HEK293 (cell line): ENCODE data around the gene RARRES2.
"Not testable (repeated sequence)": the region's sequence is repeated elsewhere in the genome, so short reads cannot be mapped to it uniquely, and the experiment has no call there.

Experiments
- CTCF ChIA-PET: fragments of 350-600 bp; formaldehyde crosslinking; extraction: SDS; loops from one replicate; lab custom pipeline; 2021; ENCODE audit warnings: antibody characterized with exemption; lab: Yijun Ruan, JAX
- POLR2A ChIA-PET: fragments of 300-600 bp; formaldehyde crosslinking; extraction: SDS; loops from one replicate; lab custom pipeline; 2020; ENCODE audit warnings: antibody characterized with exemption, inconsistent platforms; lab: Yijun Ruan, JAX
- H3K27ac ChIP-seq: fragments of 200-500 bp; sonication (Bioruptor generic); 2 replicates; pipeline ENCODE4 v1.5.1; 2014; ENCODE audit warnings: low read depth, low read length, control low read depth, inconsistent platforms; ENCODE audit errors: extremely low read depth
- H3K36me3 ChIP-seq, 2 experiments: fragments of 200-500 bp in 1 of 2; sonication (Bioruptor generic) in 1 of 2; 1 replicate in 1 of 2; 2 replicates in 1 of 2; pipeline ENCODE4 v1.5.1; 2014 to 2017; ENCODE audit warnings: inconsistent platforms in 2 of 2, low read length in 2 of 2; ENCODE audit not compliant: control insufficient read depth in 2 of 2, insufficient read depth in 1 of 2
- H3K4me1 ChIP-seq: fragments of 200-500 bp; sonication (Bioruptor generic); 2 replicates; pipeline ENCODE4 v1.5.1; 2014; ENCODE audit warnings: mild to moderate bottlenecking, low read length, inconsistent platforms; ENCODE audit not compliant: control insufficient read depth, insufficient read depth
- H3K4me3 ChIP-seq: 2 replicates; pipeline ENCODE4 v1.5.1; 2011; ENCODE audit warnings: low read depth, mild to moderate bottlenecking, control low read depth, low read length, moderate library complexity
- H3K9me3 ChIP-seq: fragments of 200-500 bp; sonication (Bioruptor generic); 2 replicates; pipeline ENCODE4 v1.5.1; 2014; ENCODE audit warnings: low read depth, low read length, inconsistent platforms; ENCODE audit not compliant: control insufficient read depth, insufficient read depth
- KLF1 ChIP-seq: fragments of 450-650 bp; formaldehyde crosslinking; IDR thresholded peaks from 2 replicates; pipeline ENCODE4 v1.5.1; 2016; ENCODE audit warnings: missing biosample characterization, missing genetic modification characterization
- MEIS1 ChIP-seq: sonication (generic); formaldehyde crosslinking; IDR thresholded peaks from 2 replicates; pipeline ENCODE4 v1.8.1; 2022; ENCODE audit warnings: missing genetic modification reagents, mild to moderate bottlenecking, borderline replicate concordance
- PRDM4 ChIP-seq: fragments of 450-650 bp; formaldehyde crosslinking; IDR thresholded peaks from 2 replicates; pipeline ENCODE4 v1.5.1; 2017; ENCODE audit warnings: missing biosample characterization, missing genetic modification characterization
- SALL2 ChIP-seq: fragments of 450-650 bp; formaldehyde crosslinking; IDR thresholded peaks from 2 replicates; pipeline ENCODE4 v1.5.0; 2017; ENCODE audit warnings: missing biosample characterization, mild to moderate bottlenecking, missing genetic modification characterization, borderline replicate concordance
- ZBTB48 ChIP-seq: fragments of 450-650 bp; formaldehyde crosslinking; IDR thresholded peaks from 2 replicates; pipeline ENCODE4 v1.5.1; 2016; ENCODE audit warnings: missing biosample characterization, missing genetic modification characterization
- ZBTB6 ChIP-seq: fragments of 450-650 bp; formaldehyde crosslinking; IDR thresholded peaks from 2 replicates; pipeline ENCODE4 v1.5.1; 2017; ENCODE audit warnings: missing biosample characterization, missing genetic modification characterization
- ZEB2 ChIP-seq: fragments of 450-650 bp; formaldehyde crosslinking; IDR thresholded peaks from 2 replicates; pipeline ENCODE4 v1.5.1; 2016; ENCODE audit warnings: missing biosample characterization, missing genetic modification characterization
- ZNF174 ChIP-seq: fragments of 450-650 bp; formaldehyde crosslinking; IDR thresholded peaks from 2 replicates; pipeline ENCODE4 v1.5.0; 2017; ENCODE audit warnings: missing biosample characterization, mild to moderate bottlenecking, missing genetic modification characterization
- ZNF202 ChIP-seq: fragments of 450-650 bp; formaldehyde crosslinking; IDR thresholded peaks from 2 replicates; pipeline ENCODE4 v1.5.1; 2016; ENCODE audit warnings: missing biosample characterization, missing genetic modification characterization, borderline replicate concordance
- ZNF335 ChIP-seq: fragments of 450-650 bp; formaldehyde crosslinking; conservative IDR thresholded peaks from 2 replicates; pipeline ENCODE4 v1.5.1; 2016; ENCODE audit warnings: missing biosample characterization, missing genetic modification characterization
- ZNF394 ChIP-seq: fragments of 450-650 bp; formaldehyde crosslinking; IDR thresholded peaks from 2 replicates; pipeline ENCODE4 v1.5.1; 2016; ENCODE audit warnings: missing biosample characterization, missing genetic modification characterization, mild to moderate bottlenecking, moderate library complexity, borderline replicate concordance
- ZNF548 ChIP-seq: fragments of 450-650 bp; formaldehyde crosslinking; IDR thresholded peaks from 2 replicates; pipeline ENCODE4 v1.5.1; 2016; ENCODE audit warnings: missing biosample characterization, missing genetic modification characterization
- ZNF596 ChIP-seq: fragments of 450-650 bp; IDR thresholded peaks from 2 replicates; pipeline ENCODE4 v1.5.0; 2018; ENCODE audit warnings: missing biosample characterization, mild to moderate bottlenecking, missing genetic modification characterization, moderate library complexity
- ZNF837 ChIP-seq: fragments of 450-650 bp; formaldehyde crosslinking; IDR thresholded peaks from 2 replicates; pipeline ENCODE4 v1.5.1; 2016; ENCODE audit warnings: missing biosample characterization, missing genetic modification characterization
- TF ChIP-seq, protein P1 (sequence below): fragments of 450-650 bp; formaldehyde crosslinking; IDR thresholded peaks from 2 replicates; pipeline ENCODE4 v1.5.1; 2016; ENCODE audit warnings: missing biosample characterization, missing genetic modification characterization
- TF ChIP-seq, protein P2 (sequence below): fragments of 450-650 bp; formaldehyde crosslinking; IDR thresholded peaks from 2 replicates; pipeline ENCODE4 v1.5.1; 2016; ENCODE audit warnings: missing biosample characterization, missing genetic modification characterization
- TF ChIP-seq, protein P3 (sequence below): fragments of 450-650 bp; formaldehyde crosslinking; IDR thresholded peaks from 2 replicates; pipeline ENCODE4 v1.5.1; 2016; ENCODE audit warnings: missing biosample characterization, missing genetic modification characterization, low read depth

Gene RARRES2

DNA sequence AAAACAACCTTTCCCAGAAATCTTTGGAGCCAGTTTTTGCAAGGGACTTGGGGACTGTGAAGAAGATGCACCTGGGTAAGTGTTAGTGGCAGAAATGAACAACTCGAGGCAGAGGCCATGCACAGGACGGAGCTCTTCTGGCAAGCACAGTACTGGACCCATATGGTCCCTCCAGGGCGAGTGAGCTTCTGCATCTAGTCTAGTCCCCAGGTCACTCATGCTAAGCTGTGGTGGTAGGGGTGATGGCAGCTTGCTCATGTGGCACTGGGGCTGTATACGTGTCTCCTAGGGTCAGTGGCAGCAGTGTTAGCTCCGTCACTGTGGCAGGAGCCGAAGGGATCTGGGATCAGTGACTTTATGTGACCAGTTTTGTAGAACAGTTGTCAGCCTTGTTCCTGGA, 27.6 kb downstream of the RARRES2 start:
- TF ChIP-seq PRDM4 (no peak), KLF1 (tag by site-specific recombination) (no peak), ZNF394 (tag by site-specific recombination) (no peak), ZNF596 (tag by site-specific recombination) (no peak), ZNF837 (tag by site-specific recombination) (no peak), SALL2 (tag by site-specific recombination) (no peak), ZNF202 (tag by site-specific recombination) (no peak), ZEB2 (tag by site-specific recombination) (no peak), ZNF335 (tag by site-specific recombination) (no peak), ZBTB48 (tag by site-specific recombination) (no peak), MEIS1 (no peak), ZBTB6 (no peak), ZNF174 (tag by site-specific recombination) (no peak)
- TF ChIP-seq, protein P1, sequence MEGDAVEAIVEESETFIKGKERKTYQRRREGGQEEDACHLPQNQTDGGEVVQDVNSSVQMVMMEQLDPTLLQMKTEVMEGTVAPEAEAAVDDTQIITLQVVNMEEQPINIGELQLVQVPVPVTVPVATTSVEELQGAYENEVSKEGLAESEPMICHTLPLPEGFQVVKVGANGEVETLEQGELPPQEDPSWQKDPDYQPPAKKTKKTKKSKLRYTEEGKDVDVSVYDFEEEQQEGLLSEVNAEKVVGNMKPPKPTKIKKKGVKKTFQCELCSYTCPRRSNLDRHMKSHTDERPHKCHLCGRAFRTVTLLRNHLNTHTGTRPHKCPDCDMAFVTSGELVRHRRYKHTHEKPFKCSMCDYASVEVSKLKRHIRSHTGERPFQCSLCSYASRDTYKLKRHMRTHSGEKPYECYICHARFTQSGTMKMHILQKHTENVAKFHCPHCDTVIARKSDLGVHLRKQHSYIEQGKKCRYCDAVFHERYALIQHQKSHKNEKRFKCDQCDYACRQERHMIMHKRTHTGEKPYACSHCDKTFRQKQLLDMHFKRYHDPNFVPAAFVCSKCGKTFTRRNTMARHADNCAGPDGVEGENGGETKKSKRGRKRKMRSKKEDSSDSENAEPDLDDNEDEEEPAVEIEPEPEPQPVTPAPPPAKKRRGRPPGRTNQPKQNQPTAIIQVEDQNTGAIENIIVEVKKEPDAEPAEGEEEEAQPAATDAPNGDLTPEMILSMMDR (tag by site-specific recombination) = no peak
- TF ChIP-seq, protein P2, sequence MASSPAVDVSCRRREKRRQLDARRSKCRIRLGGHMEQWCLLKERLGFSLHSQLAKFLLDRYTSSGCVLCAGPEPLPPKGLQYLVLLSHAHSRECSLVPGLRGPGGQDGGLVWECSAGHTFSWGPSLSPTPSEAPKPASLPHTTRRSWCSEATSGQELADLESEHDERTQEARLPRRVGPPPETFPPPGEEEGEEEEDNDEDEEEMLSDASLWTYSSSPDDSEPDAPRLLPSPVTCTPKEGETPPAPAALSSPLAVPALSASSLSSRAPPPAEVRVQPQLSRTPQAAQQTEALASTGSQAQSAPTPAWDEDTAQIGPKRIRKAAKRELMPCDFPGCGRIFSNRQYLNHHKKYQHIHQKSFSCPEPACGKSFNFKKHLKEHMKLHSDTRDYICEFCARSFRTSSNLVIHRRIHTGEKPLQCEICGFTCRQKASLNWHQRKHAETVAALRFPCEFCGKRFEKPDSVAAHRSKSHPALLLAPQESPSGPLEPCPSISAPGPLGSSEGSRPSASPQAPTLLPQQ (tag by site-specific recombination) = no peak
- no peaks in the 10 kb centered on the region for H3K4me1 ChIP-seq
- H3K9me3 ChIP-seq = no peaks in the 10 kb centered on the region
- no peak overlapping the region for H3K4me3 ChIP-seq
- ChIA-PET CTCF (interaction anchor here (0.5 kb wide), 1 partner anchor 423 kb away, joined by 3 read pairs; the partner anchor contains the start of gene GIMAP5), POLR2A (no interaction called here)
- no peak overlapping the region for H3K27ac ChIP-seq
- H3K36me3 ChIP-seq = no peaks in the 10 kb centered on the region

DNA sequence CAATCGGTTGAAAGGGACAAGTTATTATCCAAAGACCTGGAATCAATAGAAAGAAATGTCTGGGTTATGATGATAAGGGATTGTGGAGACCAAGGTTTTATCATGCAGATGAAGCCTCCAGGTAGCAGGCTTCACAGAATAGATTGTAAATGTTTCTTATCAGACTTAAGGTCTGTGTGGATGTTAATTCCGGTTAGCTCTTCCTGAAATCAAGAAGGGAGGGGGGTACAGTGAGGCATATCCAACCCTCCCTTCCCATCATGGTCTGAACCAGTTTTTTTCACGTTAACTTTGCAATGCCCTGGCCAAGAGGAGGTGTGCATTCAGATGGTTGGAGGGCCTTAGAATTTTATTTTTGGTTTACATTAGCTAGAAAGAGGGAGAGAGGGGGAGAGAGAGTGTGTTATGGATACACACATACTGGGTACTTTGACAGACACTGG, 28.0 kb downstream of the RARRES2 start:
- POLR2A ChIA-PET = no interaction called here
- Histone ChIP-seq H3K4me1 (no peaks in the 10 kb centered on the region), H3K27ac (no peak overlapping the region), H3K36me3 (no peaks in the 10 kb centered on the region), H3K9me3 (no peaks in the 10 kb centered on the region), H3K4me3 (no peak overlapping the region)
- CTCF ChIA-PET = interaction anchor here (0.5 kb wide), 1 partner anchor 424 kb away, joined by 3 read pairs; the partner anchor contains the start of gene GIMAP5
- TF ChIP-seq ZNF548 (tag by site-specific recombination) = no peak
- TF ChIP-seq, protein P3, sequence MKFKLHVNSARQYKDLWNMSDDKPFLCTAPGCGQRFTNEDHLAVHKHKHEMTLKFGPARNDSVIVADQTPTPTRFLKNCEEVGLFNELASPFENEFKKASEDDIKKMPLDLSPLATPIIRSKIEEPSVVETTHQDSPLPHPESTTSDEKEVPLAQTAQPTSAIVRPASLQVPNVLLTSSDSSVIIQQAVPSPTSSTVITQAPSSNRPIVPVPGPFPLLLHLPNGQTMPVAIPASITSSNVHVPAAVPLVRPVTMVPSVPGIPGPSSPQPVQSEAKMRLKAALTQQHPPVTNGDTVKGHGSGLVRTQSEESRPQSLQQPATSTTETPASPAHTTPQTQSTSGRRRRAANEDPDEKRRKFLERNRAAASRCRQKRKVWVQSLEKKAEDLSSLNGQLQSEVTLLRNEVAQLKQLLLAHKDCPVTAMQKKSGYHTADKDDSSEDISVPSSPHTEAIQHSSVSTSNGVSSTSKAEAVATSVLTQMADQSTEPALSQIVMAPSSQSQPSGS (tag by site-specific recombination) = no peak

GRCh38 chr7:150312649-150313366, 28.6 kb downstream of the RARRES2 start:
- H3K4me3 ChIP-seq, H3K4me1 ChIP-seq, H3K36me3 ChIP-seq, H3K9me3 ChIP-seq, CTCF ChIA-PET, H3K27ac ChIP-seq: not testable (repeated sequence)
- POLR2A ChIA-PET = interaction anchor here (0.6 to 1.0 kb wide), 2 partner anchors 10 to 1160 kb away, joined by 3 read pairs; partner anchors contain the start of genes ACTR3C and LRRC61
